ENCODE data around the gene SULT1C3. TPM values are rescaled to one million over a fixed set of nuclear protein-coding genes. Genes with fewer than 3 reads are reported as not detected.

Gene SULT1C3
- total RNA-seq, 1 donor from 2014 or later: not detected

DNA sequence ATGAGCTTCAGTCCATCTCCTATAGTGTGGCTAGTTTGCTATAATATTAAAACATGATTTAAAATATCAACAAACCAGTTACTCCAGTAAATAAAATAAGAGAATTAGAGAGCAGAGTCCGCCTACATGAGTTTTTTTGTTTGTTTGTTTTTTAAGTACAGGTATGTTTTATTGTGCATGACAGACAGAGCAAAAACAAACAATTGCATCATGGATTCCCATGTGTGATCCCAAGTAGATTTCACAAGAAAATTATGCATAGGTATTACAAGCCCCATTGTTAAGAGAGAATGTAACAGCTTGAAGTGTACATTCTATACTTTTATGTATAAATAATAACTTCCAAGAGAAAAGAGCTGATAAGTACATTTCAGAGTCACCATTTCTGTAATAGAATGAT, 21.0 kb downstream of the SULT1C3 start:
- H3K4me1 Mint-ChIP-seq: no peaks in the 10 kb centered on the region
- H3K36me3 Mint-ChIP-seq (ENCODE audit: low read depth): no peaks in the 10 kb centered on the region
- H3K9me3 Mint-ChIP-seq: no peaks in the 10 kb centered on the region
- H3K4me3 Mint-ChIP-seq: no peak overlapping the region
- no peaks in the 10 kb centered on the region for H3K27me3 Mint-ChIP-seq (ENCODE audit: low read depth)
- H3K27ac Mint-ChIP-seq (ENCODE audit: unreplicated experiment): no peak overlapping the region
- DNase-seq (ENCODE audit: low read depth, low spot score): no peak
- TF ChIP-seq, protein P1, sequence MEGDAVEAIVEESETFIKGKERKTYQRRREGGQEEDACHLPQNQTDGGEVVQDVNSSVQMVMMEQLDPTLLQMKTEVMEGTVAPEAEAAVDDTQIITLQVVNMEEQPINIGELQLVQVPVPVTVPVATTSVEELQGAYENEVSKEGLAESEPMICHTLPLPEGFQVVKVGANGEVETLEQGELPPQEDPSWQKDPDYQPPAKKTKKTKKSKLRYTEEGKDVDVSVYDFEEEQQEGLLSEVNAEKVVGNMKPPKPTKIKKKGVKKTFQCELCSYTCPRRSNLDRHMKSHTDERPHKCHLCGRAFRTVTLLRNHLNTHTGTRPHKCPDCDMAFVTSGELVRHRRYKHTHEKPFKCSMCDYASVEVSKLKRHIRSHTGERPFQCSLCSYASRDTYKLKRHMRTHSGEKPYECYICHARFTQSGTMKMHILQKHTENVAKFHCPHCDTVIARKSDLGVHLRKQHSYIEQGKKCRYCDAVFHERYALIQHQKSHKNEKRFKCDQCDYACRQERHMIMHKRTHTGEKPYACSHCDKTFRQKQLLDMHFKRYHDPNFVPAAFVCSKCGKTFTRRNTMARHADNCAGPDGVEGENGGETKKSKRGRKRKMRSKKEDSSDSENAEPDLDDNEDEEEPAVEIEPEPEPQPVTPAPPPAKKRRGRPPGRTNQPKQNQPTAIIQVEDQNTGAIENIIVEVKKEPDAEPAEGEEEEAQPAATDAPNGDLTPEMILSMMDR (conservative IDR thresholded peaks at IDR 0.05): no peak

GRCh38 chr2:108262036-108262435, 22.3 kb downstream of the SULT1C3 start:
- Mint-ChIP-seq H3K27ac (ENCODE audit: unreplicated experiment) (no peak overlapping the region), H3K27me3 (ENCODE audit: low read depth) (no peaks in the 10 kb centered on the region), H3K36me3 (ENCODE audit: low read depth) (no peaks in the 10 kb centered on the region), H3K4me1 (no peaks in the 10 kb centered on the region), H3K4me3 (no peak overlapping the region), H3K9me3 (no peaks in the 10 kb centered on the region)
- no peak for DNase-seq (ENCODE audit: low read depth, low spot score)
- TF ChIP-seq, protein P1 (conservative IDR thresholded peaks at IDR 0.05): no peak

DNA sequence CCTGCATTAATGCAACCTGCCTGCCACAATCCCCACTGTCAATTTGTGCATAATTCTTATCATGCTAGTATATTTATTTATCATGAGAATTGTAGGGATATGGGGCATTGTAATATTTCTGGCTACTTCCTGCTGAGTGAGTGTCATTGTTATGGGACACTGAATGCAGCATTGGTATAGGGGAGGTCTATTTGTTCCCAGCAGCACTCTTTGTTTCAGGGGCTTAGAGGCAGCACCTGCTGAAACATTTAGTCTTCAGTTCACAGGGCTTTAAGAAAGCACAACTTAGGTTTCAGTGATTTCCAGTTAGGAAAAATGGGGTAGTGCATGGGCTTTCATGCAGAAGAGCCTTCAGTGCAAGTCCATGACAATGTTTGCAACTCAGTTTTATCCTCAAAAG, 23.6 kb downstream of the SULT1C3 start:
- Mint-ChIP-seq H3K9me3 (no peaks in the 10 kb centered on the region), H3K27ac (ENCODE audit: unreplicated experiment) (no peak overlapping the region), H3K4me1 (no peaks in the 10 kb centered on the region), H3K4me3 (no peak overlapping the region), H3K36me3 (ENCODE audit: low read depth) (no peaks in the 10 kb centered on the region), H3K27me3 (ENCODE audit: low read depth) (no peaks in the 10 kb centered on the region)
- TF ChIP-seq, protein P1 (conservative IDR thresholded peaks at IDR 0.05): no peak
- DNase-seq (ENCODE audit: low read depth, low spot score): no peak

DNA sequence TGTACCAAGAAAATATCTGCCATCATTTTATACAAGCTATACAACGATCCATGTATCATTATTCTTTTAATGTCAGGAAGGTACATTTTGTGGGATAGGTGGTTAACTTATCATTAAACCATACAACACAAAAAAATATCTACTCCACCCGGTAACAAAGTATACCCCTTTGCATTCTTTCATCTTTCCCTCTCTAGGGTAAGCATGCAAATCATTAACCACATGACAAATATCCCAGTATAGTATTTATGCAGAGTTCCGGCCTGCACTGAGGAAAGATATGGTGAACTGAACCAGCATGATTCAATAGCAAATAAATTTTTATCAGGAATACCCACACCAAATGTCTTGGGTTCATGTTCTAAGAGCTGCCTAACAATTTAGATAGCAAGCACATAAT, 26.4 kb downstream of the SULT1C3 start:
- Mint-ChIP-seq H3K4me1 (no peaks in the 10 kb centered on the region), H3K27me3 (ENCODE audit: low read depth) (no peaks in the 10 kb centered on the region), H3K4me3 (no peak overlapping the region), H3K9me3 (no peaks in the 10 kb centered on the region), H3K36me3 (ENCODE audit: low read depth) (no peaks in the 10 kb centered on the region), H3K27ac (ENCODE audit: unreplicated experiment) (no peak overlapping the region)
- TF ChIP-seq, protein P1 (conservative IDR thresholded peaks at IDR 0.05): no peak
- DNase-seq (ENCODE audit: low read depth, low spot score): no peak

DNA sequence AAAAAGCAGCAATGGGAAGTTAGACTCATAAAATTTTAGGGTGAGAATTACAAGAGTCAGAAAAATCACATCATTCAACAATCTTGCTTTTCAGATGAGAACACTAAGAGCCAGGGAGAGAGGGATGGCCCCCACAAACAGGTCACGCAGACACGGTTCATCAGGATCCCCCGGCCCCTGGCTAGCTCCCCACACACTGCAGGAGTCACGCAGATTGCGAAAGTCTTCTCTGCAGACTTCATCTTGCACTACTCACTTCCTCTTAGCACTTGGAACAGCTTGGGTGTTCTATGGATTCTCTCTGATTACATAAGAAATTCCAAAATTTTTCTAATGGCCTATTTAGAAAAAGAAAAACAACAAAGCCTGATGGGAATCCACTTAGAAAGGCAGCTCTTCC, 27.3 kb downstream of the SULT1C3 start:
- H3K4me1 Mint-ChIP-seq: no peaks in the 10 kb centered on the region
- H3K27me3 Mint-ChIP-seq (ENCODE audit: low read depth): no peaks in the 10 kb centered on the region
- no peak overlapping the region for H3K4me3 Mint-ChIP-seq
- no peak overlapping the region for H3K27ac Mint-ChIP-seq (ENCODE audit: unreplicated experiment)
- DNase-seq (ENCODE audit: low read depth, low spot score): no peak
- H3K9me3 Mint-ChIP-seq: no peaks in the 10 kb centered on the region
- TF ChIP-seq, protein P1 (conservative IDR thresholded peaks at IDR 0.05): no peak
- H3K36me3 Mint-ChIP-seq (ENCODE audit: low read depth): no peaks in the 10 kb centered on the region

DNA sequence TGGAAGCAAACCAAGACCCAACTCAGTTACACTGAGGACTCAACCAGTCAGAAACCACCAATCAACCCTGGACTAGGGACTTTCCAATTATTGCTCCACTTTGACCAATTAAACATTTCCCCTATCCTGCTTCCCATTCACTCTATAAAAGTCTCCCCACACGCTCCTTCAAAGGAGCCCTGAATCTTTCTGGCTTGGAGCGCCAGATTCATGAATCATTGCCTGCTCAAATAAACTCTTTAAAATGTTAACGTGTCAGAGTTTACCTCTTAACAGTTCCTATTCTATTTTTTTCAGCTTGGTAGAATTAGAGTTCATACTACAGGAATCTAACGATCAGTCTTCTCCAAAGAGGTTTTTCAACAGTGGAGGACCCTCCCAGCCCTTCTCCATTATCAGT, 28.2 kb downstream of the SULT1C3 start:
- no peaks in the 10 kb centered on the region for H3K9me3 Mint-ChIP-seq
- no peaks in the 10 kb centered on the region for H3K4me1 Mint-ChIP-seq
- no peak for DNase-seq (ENCODE audit: low read depth, low spot score)
- H3K36me3 Mint-ChIP-seq (ENCODE audit: low read depth): no peaks in the 10 kb centered on the region
- no peak overlapping the region for H3K4me3 Mint-ChIP-seq
- H3K27ac Mint-ChIP-seq (ENCODE audit: unreplicated experiment): no peak overlapping the region
- TF ChIP-seq, protein P1 (conservative IDR thresholded peaks at IDR 0.05): no peak
- H3K27me3 Mint-ChIP-seq (ENCODE audit: low read depth): no peaks in the 10 kb centered on the region

Data from neural crest cell (in vitro differentiated cells).